H1 (cell line): ENCODE data around the gene PEX6. TPM values are rescaled to one million over a fixed set of nuclear protein-coding genes. Genes with fewer than 3 reads are reported as not detected.

Source experiments
- CTCF ChIA-PET: fragments of 300-600 bp; sonication (Branson Sonifier 250); formaldehyde crosslinking; loops from one replicate; lab custom pipeline; 2021; ENCODE audit not compliant: partially characterized antibody; lab: Charles Lee
- POLR2A ChIA-PET: fragments of 300-600 bp; sonication (Branson Sonifier 250); formaldehyde crosslinking; loops from one replicate; lab custom pipeline; 2021; ENCODE audit warnings: inconsistent platforms; ENCODE audit not compliant: partially characterized antibody; lab: Charles Lee
- DNase-seq, 2 experiments: peaks; one replicate each; pipeline versions ENCODE4 v3.0.0 to v3.0.0-alpha.2; 2010 to 2022; ENCODE audit warnings: low spot score in 2 of 2, low read depth in 1 of 2, mixed read lengths in 1 of 2
- FAIRE-seq: peaks from 2 replicates; lab custom pipeline; 2011; peaks lifted over from hg19 to GRCh38; lab: Jason Lieb, UNC
- H2AFZ ChIP-seq: 2 replicates; pipeline ENCODE4 v1.8.1; 2012; ENCODE audit warnings: low read length, inconsistent platforms
- H2AK5ac ChIP-seq: 2 replicates; pipeline ENCODE4 v1.6.1; 2013; ENCODE audit warnings: low read depth, low read length
- H2BK120ac ChIP-seq: replicated peaks from 2 replicates; pipeline ENCODE3; 2013; ENCODE audit warnings: low read depth, low read length, inconsistent platforms
- H2BK12ac ChIP-seq: 2 replicates; pipeline ENCODE4 v1.6.1; 2013; ENCODE audit warnings: low read depth, low read length
- H2BK15ac ChIP-seq: 2 replicates; pipeline ENCODE4 v1.6.1; 2013; ENCODE audit warnings: low read length
- H2BK20ac ChIP-seq: 2 replicates; pipeline ENCODE4 v1.6.1; 2013; ENCODE audit warnings: low read length
- H2BK5ac ChIP-seq: 2 replicates; pipeline ENCODE4 v1.6.1; 2013; ENCODE audit warnings: low read depth, low read length
- H3K14ac ChIP-seq: 2 replicates; pipeline ENCODE4 v1.6.1; 2013; ENCODE audit warnings: inconsistent platforms; ENCODE audit not compliant: insufficient read length
- H3K18ac ChIP-seq: 2 replicates; pipeline ENCODE4 v1.6.1; 2013; ENCODE audit warnings: low read length; ENCODE audit errors: extremely low read depth
- H3K23ac ChIP-seq: 2 replicates; pipeline ENCODE4 v1.6.1; 2013; ENCODE audit warnings: inconsistent platforms; ENCODE audit not compliant: insufficient read length
- H3K23me2 ChIP-seq: 2 replicates; pipeline ENCODE4 v1.6.1; 2013; ENCODE audit warnings: low read depth, low read length
- H3K27ac ChIP-seq: 2 replicates; pipeline ENCODE4 v1.6.1; 2011; ENCODE audit warnings: low read depth, low read length, inconsistent platforms
- H3K27me3 ChIP-seq, 4 experiments: replicated peaks in 1 of 4; 1 replicate in 1 of 4; 2 replicates in 3 of 4; pipeline versions ENCODE4 v1.6.1 to v1.8.1; 2011 to 2013; ENCODE audit warnings: low read length in 3 of 4, mild to moderate bottlenecking in 3 of 4, inconsistent platforms in 2 of 4, mixed read lengths in 2 of 4, moderate library complexity in 1 of 4; ENCODE audit not compliant: control insufficient read depth in 3 of 4, insufficient read depth in 3 of 4; ENCODE audit errors: extremely low read depth in 1 of 4
- H3K36me3 ChIP-seq, 4 experiments: 2 replicates each; pipeline versions ENCODE4 v1.6.1 to v1.8.1; 2011 to 2013; ENCODE audit warnings: mild to moderate bottlenecking in 4 of 4, low read length in 3 of 4, moderate library complexity in 2 of 4, control low read depth in 1 of 4, inconsistent platforms in 1 of 4; ENCODE audit not compliant: insufficient read depth in 4 of 4, control insufficient read depth in 2 of 4
- H3K4ac ChIP-seq: replicated peaks from 2 replicates; pipeline ENCODE3; 2013; ENCODE audit warnings: low read length, low read depth, mixed read lengths, inconsistent platforms; ENCODE audit not compliant: insufficient read length
- H3K4me1 ChIP-seq, 4 experiments: replicated peaks in 1 of 4; 1 replicate in 1 of 4; 2 replicates in 3 of 4; pipeline versions ENCODE4 v1.6.1 to v1.8.1; 2011 to 2013; ENCODE audit warnings: low read length in 3 of 4, inconsistent platforms in 2 of 4, mixed read lengths in 1 of 4; ENCODE audit not compliant: insufficient read depth in 4 of 4, control insufficient read depth in 3 of 4
- H3K4me2 ChIP-seq, 2 experiments: 2 replicates each; pipeline versions ENCODE4 v1.6.1 to v1.8.1; 2011 to 2013; ENCODE audit warnings: low read depth in 2 of 2, low read length in 2 of 2, control low read depth in 1 of 2, inconsistent platforms in 1 of 2, mild to moderate bottlenecking in 1 of 2; ENCODE audit not compliant: insufficient read depth in 1 of 2
- H3K4me3 ChIP-seq, 4 experiments: fragments of 200-600, 300-600 bp in 1 of 4; sonication (generic), shearing (Covaris generic), sonication (Bioruptor Twin) in 1 of 4; 2 replicates each; pipeline versions ENCODE4 v1.5.1 to v1.8.1; 2011 to 2016; ENCODE audit warnings: low read length in 4 of 4, low read depth in 3 of 4, control low read depth in 2 of 4, inconsistent platforms in 2 of 4, mild to moderate bottlenecking in 2 of 4, mixed read lengths in 1 of 4, moderate library complexity in 1 of 4; ENCODE audit not compliant: insufficient read depth in 2 of 4; ENCODE audit errors: extremely low read depth in 1 of 4
- H3K56ac ChIP-seq: replicated peaks from 2 replicates; pipeline ENCODE3; 2013; ENCODE audit warnings: low read depth, mild to moderate bottlenecking, mixed read lengths, low read length, inconsistent platforms; ENCODE audit not compliant: insufficient read length
- H3K79me1 ChIP-seq: 2 replicates; pipeline ENCODE4 v1.6.1; 2013; ENCODE audit warnings: low read depth, low read length, control low read depth
- H3K79me2 ChIP-seq, 2 experiments: 2 replicates each; pipeline versions ENCODE4 v1.6.1 to v1.8.1; 2012 to 2013; ENCODE audit warnings: low read length in 2 of 2, mild to moderate bottlenecking in 2 of 2, inconsistent platforms in 1 of 2; ENCODE audit not compliant: insufficient read depth in 2 of 2, control insufficient read depth in 1 of 2
- H3K9ac ChIP-seq, 4 experiments: replicated peaks in 1 of 4; 1 replicate in 1 of 4; 2 replicates in 3 of 4; pipeline versions ENCODE4 v1.6.1 to v1.8.1; 2011 to 2013; ENCODE audit warnings: low read depth in 3 of 4, low read length in 3 of 4, control low read depth in 2 of 4, mild to moderate bottlenecking in 2 of 4, moderate library complexity in 2 of 4, inconsistent platforms in 1 of 4; ENCODE audit errors: extremely low read depth in 1 of 4
- H3K9me3 ChIP-seq, 2 experiments: 2 replicates each; pipeline versions ENCODE4 v1.6.1 to v1.8.1; 2012 to 2013; ENCODE audit warnings: mild to moderate bottlenecking in 2 of 2, moderate library complexity in 2 of 2, control low read depth in 1 of 2, inconsistent platforms in 1 of 2, low read depth in 1 of 2, low read length in 1 of 2, mixed read lengths in 1 of 2; ENCODE audit not compliant: insufficient read depth in 2 of 2
- H4K20me1 ChIP-seq, 2 experiments: replicated peaks in 1 of 2; 2 replicates each; pipeline versions ENCODE3 to v1.8.1; 2011 to 2013; ENCODE audit warnings: inconsistent platforms in 2 of 2, low read length in 2 of 2, mild to moderate bottlenecking in 1 of 2; ENCODE audit not compliant: insufficient read depth in 2 of 2, control insufficient read depth in 1 of 2
- H4K5ac ChIP-seq: 2 replicates; pipeline ENCODE4 v1.6.1; 2013; ENCODE audit warnings: low read length, low read depth, mixed read lengths, inconsistent platforms; ENCODE audit not compliant: insufficient read length
- H4K8ac ChIP-seq: 2 replicates; pipeline ENCODE4 v1.8.0; 2013; ENCODE audit warnings: mild to moderate bottlenecking, moderate library complexity, low read length, inconsistent platforms; ENCODE audit not compliant: insufficient read depth; ENCODE audit errors: extremely low read depth
- H4K91ac ChIP-seq: replicated peaks from 2 replicates; pipeline ENCODE3; 2013; ENCODE audit warnings: low read length, mixed read lengths, inconsistent platforms; ENCODE audit not compliant: insufficient read length
- BCL11A ChIP-seq, 2 experiments: IDR thresholded peaks; one replicate each; pipeline ENCODE4 v1.6.1; 2011; ENCODE audit warnings: low read depth in 2 of 2, low read length in 2 of 2, mild to moderate bottlenecking in 2 of 2
- GABPA ChIP-seq: IDR thresholded peaks from 2 replicates; pipeline ENCODE4 v1.6.1; 2011; ENCODE audit warnings: mild to moderate bottlenecking, low read length, moderate library complexity, borderline replicate concordance; ENCODE audit not compliant: insufficient read depth
- GTF2F1 ChIP-seq: IDR thresholded peaks from 2 replicates; pipeline ENCODE4 v1.6.1; 2012; ENCODE audit warnings: low read depth, low read length, improper control_type of control experiment, borderline replicate concordance
- KDM1A ChIP-seq: fragments of 200-600, 300-600 bp; sonication (generic); IDR thresholded peaks from 2 replicates; pipeline ENCODE4 v1.7.1; 2016; ENCODE audit warnings: mild to moderate bottlenecking, low read length, borderline replicate concordance
- PHF8 ChIP-seq: fragments of 200-600 bp; sonication (generic); conservative IDR thresholded peaks from 2 replicates; pipeline ENCODE4 v1.7.1; 2012; ENCODE audit warnings: low read depth, mild to moderate bottlenecking, inconsistent platforms, low read length, moderate library complexity
- RAD21 ChIP-seq, 2 experiments: IDR thresholded peaks in 1 of 2; conservative IDR thresholded peaks in 1 of 2; 2 replicates each; pipeline ENCODE4 v1.6.1; 2011; ENCODE audit warnings: low read depth in 2 of 2, low read length in 2 of 2, improper control_type of control experiment in 1 of 2, inconsistent platforms in 1 of 2, mild to moderate bottlenecking in 1 of 2, moderate library complexity in 1 of 2
- RFX5 ChIP-seq: IDR thresholded peaks from 2 replicates; pipeline ENCODE4 v1.6.1; 2011; ENCODE audit warnings: low read depth, low read length, improper control_type of control experiment, borderline replicate concordance
- SP1 ChIP-seq: IDR thresholded peaks from 2 replicates; pipeline ENCODE4 v1.6.1; 2011; ENCODE audit warnings: low read depth, low read length
- SP4 ChIP-seq: IDR thresholded peaks from 2 replicates; pipeline ENCODE4 v1.6.1; 2012; ENCODE audit warnings: low read length, inconsistent platforms
- TCF12 ChIP-seq: IDR thresholded peaks from 2 replicates; pipeline ENCODE4 v1.6.1; 2011; ENCODE audit warnings: low read depth, mild to moderate bottlenecking, low read length
- WGBS, 2 experiments: shearing (Covaris generic) in 1 of 2; methylation state at CpG; one replicate each; pipeline versions ENCODE4 v1.1.6 to v1.1.7; 2013 to 2015; ENCODE audit warnings: low lambda C conversion rate in 2 of 2, mixed read lengths in 2 of 2, inconsistent platforms in 1 of 2, low coverage in 1 of 2, missing lambda C conversion rate in 1 of 2; ENCODE audit not compliant: insufficient replicate concordance in 2 of 2, insufficient coverage in 1 of 2, insufficient read length in 1 of 2; ENCODE audit errors: extremely low coverage in 1 of 2, missing lambda C conversion rate in 1 of 2; 5-methylcytosine and 5-hydroxymethylcytosine counted together
- polyA plus RNA-seq, 7 experiments: library from polyadenylated mRNA; depleted of rRNA in 3 of 7; stranded (reverse) in 5 of 7; unstranded in 2 of 7; fragments of >200 nt in 5 of 7; fragments of 200-250 nt in 2 of 7; gene quantifications; 1 replicate in 5 of 7; 2 replicates in 1 of 7; 4 replicates in 1 of 7; pipeline versions ENCODE4 v1.2.1 to v1.2.3, GENCODE V29; 2011 to 2013; ENCODE audit warnings: missing spikeins in 2 of 7, mixed read lengths in 2 of 7
- total RNA-seq: library from RNA; stranded (reverse); fragmentation: NEBNext Ultra II Directional; extraction: Animal tissue kit (Norgen Biotek cat#: 25700); gene quantifications from 2 replicates; pipeline ENCODE4 v1.2.1, GENCODE V29; 2021

The PEX6 gene
- total and polyA plus RNA-seq, 2 of the 8 experiments (the other 6 are each of a cell fraction or from before 2014, with no cell fraction given): 6.4 to 12.5 TPM

DNA sequence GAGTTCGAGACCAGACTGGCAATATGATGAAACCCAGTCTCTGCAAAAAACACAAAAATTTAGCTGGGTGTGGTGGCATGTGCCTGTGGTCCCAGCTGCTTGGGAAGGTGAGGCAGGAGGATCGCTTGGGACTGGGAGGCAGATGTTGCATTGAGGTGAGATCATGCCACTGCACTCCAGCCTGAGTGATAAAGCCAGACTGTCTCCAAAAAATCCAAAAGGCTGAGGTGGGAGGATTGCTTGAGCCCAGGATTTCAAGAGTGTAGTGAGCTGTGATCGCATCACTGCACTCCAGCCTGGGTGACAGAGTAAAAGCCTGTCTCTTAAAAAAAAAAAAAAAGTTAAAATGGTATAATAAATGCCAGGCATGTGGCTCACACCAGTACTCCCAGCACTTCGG lies 64.4 kb downstream of the PEX6 start:
- CTCF ChIA-PET: interaction anchor here (0.6 to 4.5 kb wide), 10 partner anchors 10 to 736 kb away, joined by 3 to 18 read pairs (median 3); partner anchors contain the start of genes CNPY3 and GNMT
- Histone ChIP-seq H3K27ac (no peak overlapping the region), H3K79me2 (no peaks in the 10 kb centered on the region), H4K20me1 (no peaks in the 10 kb centered on the region), H3K9me3 (no peaks in the 10 kb centered on the region), H4K91ac (no peak overlapping the region), H2BK15ac (no peak overlapping the region), H2BK5ac (no peak overlapping the region), H3K4ac (no peak overlapping the region), H3K9ac (no peak overlapping the region), H2BK20ac (no peak overlapping the region), H4K5ac (no peak overlapping the region), H3K4me3 (no peak overlapping the region), H3K56ac (no peak overlapping the region), H2AFZ (no peak overlapping the region), H2AK5ac (no peak overlapping the region), H3K27me3 (no peaks in the 10 kb centered on the region), H3K18ac (no peak overlapping the region), H3K4me2 (no peak overlapping the region), H2BK12ac (no peak overlapping the region), H2BK120ac (no peak overlapping the region), H3K4me1 (0 out of 7 replicates have a peak, but pooled peaks cover 0 to 1% (median 0%) of the 10 kb centered on the region in 4 experiments), H3K36me3 (no peaks in the 10 kb centered on the region), H3K23ac (no peak overlapping the region), H3K79me1 (no peaks in the 10 kb centered on the region), H3K14ac (no peak overlapping the region), H4K8ac (no peak overlapping the region), H3K23me2 (peaks cover 2% of the 10 kb centered on the region; the same call in 1 of the 2 replicates)
- TF ChIP-seq TCF12: no peak
- no peak for TF ChIP-seq KDM1A
- no peak for TF ChIP-seq SP4
- no peak for TF ChIP-seq GABPA
- TF ChIP-seq PHF8: no peak
- no peak for TF ChIP-seq RAD21 (IDR thresholded peaks at IDR 0.05 in 1 of 2, conservative IDR thresholded peaks at IDR 0.05 in 1 of 2; ENCODE audit: low read depth in 2 of 2, low read length in 2 of 2)
- TF ChIP-seq RFX5: no peak
- TF ChIP-seq BCL11A (IDR thresholded peaks at IDR 0.05; ENCODE audit: low read depth in 2 of 2, low read length in 2 of 2): no peak
- no peak for TF ChIP-seq SP1
- TF ChIP-seq GTF2F1: no peak
- no peak for DNase-seq
- FAIRE-seq: no peak
- POLR2A ChIA-PET: interaction anchor here (0.6 to 7.4 kb wide), 5 partner anchors 13 to 778 kb away, joined by 3 to 81 read pairs (median 3); partner anchors contain the start of genes CNPY3, PPP2R5D and RRP36
- WGBS, 2 experiments: 88% methylated on average over 4 of the region's 4 CpGs; no CpG with 5 or more reads in 1 of the 2 experiments
